Measurements from ENCODE around the gene FAM217B. TPM values are rescaled to one million over a fixed set of nuclear protein-coding genes. Genes with fewer than 3 reads are reported as not detected.

Gene FAM217B
- total RNA-seq, 2 experiments from 2014 or later: 17.6 to 18.7 TPM

GRCh38 chr20:59961423-59961822, 21.2 kb downstream of the FAM217B start:
- CTCF ChIA-PET: interaction anchor here (1.8 kb wide), 1 partner anchor 12 kb away, joined by 6 read pairs; no protein-coding TSS in a partner anchor
- DNase-seq (no peak), ATAC-seq (no peak)
- Mint-ChIP-seq H3K27ac (no peak overlapping the region), H3K36me3 (ENCODE audit: low read depth) (peaks cover 1% of the 10 kb centered on the region), H3K9me3 (no peaks in the 10 kb centered on the region), H3K4me3 (no peak overlapping the region), H3K4me1 (ENCODE audit: low read depth) (no peaks in the 10 kb centered on the region), H3K27me3 (no peaks in the 10 kb centered on the region)
- POLR2A ChIA-PET: no interaction called here
- intact Hi-C loops (cut with micrococcal nuclease): no loop called here
- no peak for TF ChIP-seq CTCF (IDR thresholded peaks at IDR 0.05)

GRCh38 chr20:59962155-59962554, 22.0 kb downstream of the FAM217B start:
- POLR2A ChIA-PET: no interaction called here
- intact Hi-C loops (cut with micrococcal nuclease): no loop called here
- ATAC-seq: no peak

GRCh38 chr20:59966428-59966827, 26.2 kb downstream of the FAM217B start:
- Mint-ChIP-seq H3K4me3 (no peak overlapping the region), H3K27me3 (no peaks in the 10 kb centered on the region), H3K4me1 (ENCODE audit: low read depth) (no peaks in the 10 kb centered on the region), H3K9me3 (no peaks in the 10 kb centered on the region), H3K36me3 (ENCODE audit: low read depth) (peaks cover 2% of the 10 kb centered on the region), H3K27ac (no peak overlapping the region)
- TF ChIP-seq CTCF (IDR thresholded peaks at IDR 0.05): no peak
- ChIA-PET CTCF (no interaction called here), POLR2A (no interaction called here)
- intact Hi-C loops (cut with micrococcal nuclease): no loop called here
- no peak for ATAC-seq
- DNase-seq: no peak

More at GRCh38 chr20:59962155-59962554, 22.0 kb downstream of the FAM217B start:
- CTCF ChIA-PET: no interaction called here
- peaks cover 1% of the 10 kb centered on the region for H3K36me3 Mint-ChIP-seq (ENCODE audit: low read depth)
- DNase-seq: no peak
- no peak for TF ChIP-seq CTCF (IDR thresholded peaks at IDR 0.05)
- H3K4me1 Mint-ChIP-seq (ENCODE audit: low read depth): no peaks in the 10 kb centered on the region
- H3K9me3 Mint-ChIP-seq: no peaks in the 10 kb centered on the region
- no peak overlapping the region for H3K27ac Mint-ChIP-seq
- no peaks in the 10 kb centered on the region for H3K27me3 Mint-ChIP-seq
- H3K4me3 Mint-ChIP-seq: no peak overlapping the region

- no peak overlapping the region for H3K27ac Mint-ChIP-seq
- no peaks in the 10 kb centered on the region for H3K4me1 Mint-ChIP-seq (ENCODE audit: low read depth)
- no peak for TF ChIP-seq CTCF (IDR thresholded peaks at IDR 0.05)
- intact Hi-C loops (cut with micrococcal nuclease): no loop called here
- H3K36me3 Mint-ChIP-seq (ENCODE audit: low read depth): peaks cover 5% of the 10 kb centered on the region
- ChIA-PET POLR2A (no interaction called here), CTCF (no interaction called here)
- ATAC-seq (no peak), DNase-seq (no peak)
- H3K27me3 Mint-ChIP-seq: no peaks in the 10 kb centered on the region
- no peak overlapping the region for H3K4me3 Mint-ChIP-seq
- no peaks in the 10 kb centered on the region for H3K9me3 Mint-ChIP-seq
These were observed 31.2 kb downstream of the FAM217B start for GRCh38 chr20:59971428-59971827.

GRCh38 chr20:59972037-59972801, 32.0 kb downstream of the FAM217B start:
- no peaks in the 10 kb centered on the region for H3K27me3 Mint-ChIP-seq
- DNase-seq (no peak), ATAC-seq (no peak)
- intact Hi-C loops (cut with micrococcal nuclease): no loop called here
- peaks cover 5% of the 10 kb centered on the region for H3K36me3 Mint-ChIP-seq (ENCODE audit: low read depth)
- H3K4me3 Mint-ChIP-seq: no peak overlapping the region
- no peaks in the 10 kb centered on the region for H3K4me1 Mint-ChIP-seq (ENCODE audit: low read depth)
- ChIA-PET CTCF (no interaction called here), POLR2A (no interaction called here)
- no peak for TF ChIP-seq CTCF (IDR thresholded peaks at IDR 0.05)
- H3K9me3 Mint-ChIP-seq: no peaks in the 10 kb centered on the region
- H3K27ac Mint-ChIP-seq: no peak overlapping the region
